Kidney epithelial cell (primary cell): ENCODE results near the gene B3GNT8. TPM values are rescaled to one million over a fixed set of nuclear protein-coding genes. Genes with fewer than 3 reads are reported as not detected.

Source experiments
- DNase-seq: peaks from one replicate; pipeline ENCODE4 v3.0.0-alpha.2; 2010; ENCODE audit warnings: low read depth
- H3K27me3 ChIP-seq: 2 replicates; pipeline ENCODE4 v1.6.0; 2011; ENCODE audit warnings: low read length; ENCODE audit not compliant: control insufficient read depth, insufficient read depth
- H3K36me3 ChIP-seq: 2 replicates; pipeline ENCODE4 v1.5.1; 2011; ENCODE audit warnings: low read length; ENCODE audit not compliant: control insufficient read depth, insufficient read depth
- H3K4me3 ChIP-seq: 2 replicates; pipeline ENCODE4 v1.5.1; 2011; ENCODE audit warnings: low read depth, mild to moderate bottlenecking, control low read depth, low read length
- total RNA-seq: library from RNA; depleted of rRNA; stranded (reverse); fragments of >200 nt; gene quantifications from 2 replicates; pipeline ENCODE4 v1.2.3, GENCODE V29; 2015
- TF ChIP-seq, protein P1 (sequence below): IDR thresholded peaks from 2 replicates; pipeline ENCODE4 v1.5.1; 2011; ENCODE audit warnings: mild to moderate bottlenecking, moderate library complexity, low read length, control low read depth, inconsistent platforms; ENCODE audit not compliant: insufficient read depth, poor library complexity, severe bottlenecking

Gene B3GNT8
- total RNA-seq, 1 donor from 2014 or later, result 1.2 TPM

GRCh38 chr19:41425174-41426115 is 1.7 kb downstream of the B3GNT8 start:
- Histone ChIP-seq H3K27me3 (no peaks in the 10 kb centered on the region), H3K4me3 (no peak overlapping the region), H3K36me3 (peaks cover 1% of the 10 kb centered on the region)
- no peak for DNase-seq
- TF ChIP-seq, protein P1, sequence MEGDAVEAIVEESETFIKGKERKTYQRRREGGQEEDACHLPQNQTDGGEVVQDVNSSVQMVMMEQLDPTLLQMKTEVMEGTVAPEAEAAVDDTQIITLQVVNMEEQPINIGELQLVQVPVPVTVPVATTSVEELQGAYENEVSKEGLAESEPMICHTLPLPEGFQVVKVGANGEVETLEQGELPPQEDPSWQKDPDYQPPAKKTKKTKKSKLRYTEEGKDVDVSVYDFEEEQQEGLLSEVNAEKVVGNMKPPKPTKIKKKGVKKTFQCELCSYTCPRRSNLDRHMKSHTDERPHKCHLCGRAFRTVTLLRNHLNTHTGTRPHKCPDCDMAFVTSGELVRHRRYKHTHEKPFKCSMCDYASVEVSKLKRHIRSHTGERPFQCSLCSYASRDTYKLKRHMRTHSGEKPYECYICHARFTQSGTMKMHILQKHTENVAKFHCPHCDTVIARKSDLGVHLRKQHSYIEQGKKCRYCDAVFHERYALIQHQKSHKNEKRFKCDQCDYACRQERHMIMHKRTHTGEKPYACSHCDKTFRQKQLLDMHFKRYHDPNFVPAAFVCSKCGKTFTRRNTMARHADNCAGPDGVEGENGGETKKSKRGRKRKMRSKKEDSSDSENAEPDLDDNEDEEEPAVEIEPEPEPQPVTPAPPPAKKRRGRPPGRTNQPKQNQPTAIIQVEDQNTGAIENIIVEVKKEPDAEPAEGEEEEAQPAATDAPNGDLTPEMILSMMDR, result no peak

- Histone ChIP-seq H3K36me3 (no peaks in the 10 kb centered on the region), H3K27me3 (no peaks in the 10 kb centered on the region), H3K4me3 (no peak overlapping the region)
- TF ChIP-seq, protein P1, result no peak
- no peak for DNase-seq
These were observed 2.6 kb downstream of the B3GNT8 start for GRCh38 chr19:41424335-41425173.

DNA sequence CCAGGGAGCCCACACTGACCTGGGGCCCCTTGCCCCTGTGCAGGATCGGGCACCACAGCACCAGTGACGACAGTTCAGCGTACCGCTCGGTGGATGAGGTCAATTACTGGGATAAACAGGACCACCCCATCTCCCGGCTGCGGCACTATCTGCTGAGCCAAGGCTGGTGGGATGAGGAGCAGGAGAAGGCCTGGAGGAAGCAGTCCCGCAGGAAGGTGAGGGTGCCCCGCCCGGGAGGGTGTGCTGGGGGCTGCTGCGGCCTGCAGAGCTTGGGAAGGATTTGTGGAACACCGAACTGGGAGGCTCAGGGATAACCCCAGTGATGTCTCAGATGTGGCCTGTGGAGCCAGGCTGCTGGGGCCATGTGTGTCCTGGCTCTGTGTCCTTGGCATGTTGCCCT is 4.2 kb downstream of the B3GNT8 start:
- H3K36me3 ChIP-seq, result peaks cover 1% of the 10 kb centered on the region
- no peak for DNase-seq
- no peak overlapping the region for H3K4me3 ChIP-seq
- no peaks in the 10 kb centered on the region for H3K27me3 ChIP-seq
- TF ChIP-seq, protein P1, result no peak

- H3K36me3 ChIP-seq, result peaks cover 1% of the 10 kb centered on the region
- TF ChIP-seq, protein P1, result no peak
- no peak for DNase-seq
These were observed 4.7 kb downstream of the B3GNT8 start for GRCh38 chr19:41422456-41422855.

GRCh38 chr19:41421973-41422372 is 5.2 kb downstream of the B3GNT8 start:
- TF ChIP-seq, protein P1, result no peak
- no peak for DNase-seq
- Histone ChIP-seq H3K27me3 (no peaks in the 10 kb centered on the region), H3K36me3 (peaks cover 1% of the 10 kb centered on the region), H3K4me3 (no peak overlapping the region)

More at GRCh38 chr19:41422456-41422855, 4.7 kb downstream of the B3GNT8 start:
- H3K27me3 ChIP-seq, result no peaks in the 10 kb centered on the region
- H3K4me3 ChIP-seq, result no peak overlapping the region
